Uterus (tissue), 2 donors: ENCODE measurements around the gene UBL7.

Source experiments
- POLR2A ChIP-seq, 2 donors: fragments of 450-650 bp; IDR thresholded peaks; one replicate each; pipeline ENCODE4 v1.6.1; 2016; ENCODE audit warnings: antibody characterized with exemption in 2 of 2, mild to moderate bottlenecking in 1 of 2, moderate library complexity in 1 of 2
- TF ChIP-seq, protein P1 (sequence below), 4 experiments: fragments of 200-600 bp in 2 of 4; fragments of 450-650 bp in 2 of 4; sonication (generic) in 2 of 4; IDR thresholded peaks; one replicate each; pipeline ENCODE4 v1.5.1; 2016 to 2019; ENCODE audit warnings: antibody characterized with exemption in 4 of 4, mild to moderate bottlenecking in 2 of 4, moderate library complexity in 1 of 4

DNA sequence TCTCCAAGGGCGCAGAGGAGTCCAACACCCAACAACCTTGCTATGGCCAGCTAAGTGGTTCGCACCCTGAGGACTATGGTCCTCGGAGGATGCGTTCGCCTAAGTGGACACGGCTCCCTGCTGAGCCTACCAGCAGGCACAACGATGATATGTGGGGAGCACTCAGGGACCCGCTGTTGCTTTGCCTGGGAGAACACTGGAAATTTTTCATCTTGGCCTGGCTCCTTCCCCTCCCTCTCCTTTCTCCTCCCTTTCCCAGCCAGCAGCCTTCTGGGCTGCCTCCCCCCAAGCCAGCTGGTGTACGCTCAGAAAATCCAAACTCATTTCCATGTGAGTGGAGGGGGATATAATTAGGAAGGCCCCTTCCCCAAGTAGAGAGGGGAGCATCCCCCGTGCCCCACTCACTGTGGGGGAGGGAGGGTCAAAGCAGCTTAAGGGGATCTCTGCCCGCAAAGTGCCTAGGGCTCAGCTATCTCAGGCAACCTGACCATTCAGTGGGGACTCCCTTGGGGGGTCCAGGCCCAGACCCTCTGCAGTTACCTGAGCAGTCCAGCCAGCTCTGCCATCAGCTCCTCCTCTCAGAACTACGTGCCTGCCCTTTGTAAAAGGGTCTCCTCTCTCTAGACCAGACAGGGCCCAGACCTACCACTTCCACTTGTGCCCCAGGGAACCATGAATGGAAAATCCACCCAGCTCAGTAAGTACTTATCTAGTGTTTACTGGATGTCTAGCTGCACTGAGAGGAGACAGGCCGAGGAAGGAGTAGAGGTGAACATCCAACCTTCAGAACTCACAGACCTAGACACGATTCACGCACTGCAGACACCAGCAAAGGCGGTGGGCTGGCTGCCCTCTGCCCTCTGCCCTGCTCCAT lies 26.5 kb downstream of the UBL7 start:
- TF ChIP-seq, protein P1, sequence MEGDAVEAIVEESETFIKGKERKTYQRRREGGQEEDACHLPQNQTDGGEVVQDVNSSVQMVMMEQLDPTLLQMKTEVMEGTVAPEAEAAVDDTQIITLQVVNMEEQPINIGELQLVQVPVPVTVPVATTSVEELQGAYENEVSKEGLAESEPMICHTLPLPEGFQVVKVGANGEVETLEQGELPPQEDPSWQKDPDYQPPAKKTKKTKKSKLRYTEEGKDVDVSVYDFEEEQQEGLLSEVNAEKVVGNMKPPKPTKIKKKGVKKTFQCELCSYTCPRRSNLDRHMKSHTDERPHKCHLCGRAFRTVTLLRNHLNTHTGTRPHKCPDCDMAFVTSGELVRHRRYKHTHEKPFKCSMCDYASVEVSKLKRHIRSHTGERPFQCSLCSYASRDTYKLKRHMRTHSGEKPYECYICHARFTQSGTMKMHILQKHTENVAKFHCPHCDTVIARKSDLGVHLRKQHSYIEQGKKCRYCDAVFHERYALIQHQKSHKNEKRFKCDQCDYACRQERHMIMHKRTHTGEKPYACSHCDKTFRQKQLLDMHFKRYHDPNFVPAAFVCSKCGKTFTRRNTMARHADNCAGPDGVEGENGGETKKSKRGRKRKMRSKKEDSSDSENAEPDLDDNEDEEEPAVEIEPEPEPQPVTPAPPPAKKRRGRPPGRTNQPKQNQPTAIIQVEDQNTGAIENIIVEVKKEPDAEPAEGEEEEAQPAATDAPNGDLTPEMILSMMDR (IDR thresholded peaks at IDR 0.05) = no peak
- TF ChIP-seq POLR2A (IDR thresholded peaks at IDR 0.05) = no peak
